ENCODE data around the gene PHLDA3. TPM values are rescaled to one million over a fixed set of nuclear protein-coding genes. Genes with fewer than 3 reads are reported as not detected.

PHLDA3 gene
- total RNA-seq, 1 donor from 2014 or later: 87.5 TPM

- no peak overlapping the region for H3K27ac Mint-ChIP-seq
- no peaks in the 10 kb centered on the region for H3K27me3 Mint-ChIP-seq (ENCODE audit: low read depth)
- no peaks in the 10 kb centered on the region for H3K9me3 Mint-ChIP-seq
- no peaks in the 10 kb centered on the region for H3K4me1 Mint-ChIP-seq
- no peak for TF ChIP-seq CTCF (IDR thresholded peaks at IDR 0.05; ENCODE audit: unreplicated experiment)
- DNase-seq (ENCODE audit: low spot score in 2 of 2, unreplicated experiment in 2 of 2): no peak
- H3K4me3 Mint-ChIP-seq: no peak overlapping the region
- no peaks in the 10 kb centered on the region for H3K36me3 Mint-ChIP-seq
Observed at GRCh38 chr1:201429736-201430501, 39.1 kb downstream of the PHLDA3 start.

- no peak for DNase-seq (ENCODE audit: low spot score in 2 of 2, unreplicated experiment in 2 of 2)
- Mint-ChIP-seq H3K9me3 (no peaks in the 10 kb centered on the region), H3K27me3 (ENCODE audit: low read depth) (no peaks in the 10 kb centered on the region), H3K36me3 (no peaks in the 10 kb centered on the region), H3K4me1 (no peaks in the 10 kb centered on the region), H3K4me3 (no peak overlapping the region), H3K27ac (no peak overlapping the region)
- TF ChIP-seq CTCF (IDR thresholded peaks at IDR 0.05; ENCODE audit: unreplicated experiment): no peak
Observed at GRCh38 chr1:201427963-201428362, 41.0 kb downstream of the PHLDA3 start.

- H3K36me3 Mint-ChIP-seq: no peaks in the 10 kb centered on the region
- H3K4me1 Mint-ChIP-seq: peaks cover 4% of the 10 kb centered on the region
- DNase-seq (ENCODE audit: low spot score in 2 of 2, unreplicated experiment in 2 of 2): no peak
- TF ChIP-seq CTCF (IDR thresholded peaks at IDR 0.05; ENCODE audit: unreplicated experiment): no peak
- H3K4me3 Mint-ChIP-seq: no peak overlapping the region
- no peak overlapping the region for H3K27ac Mint-ChIP-seq
- H3K27me3 Mint-ChIP-seq (ENCODE audit: low read depth): no peaks in the 10 kb centered on the region
- H3K9me3 Mint-ChIP-seq: no peaks in the 10 kb centered on the region
Observed at GRCh38 chr1:201426479-201427310, 42.3 kb downstream of the PHLDA3 start.

- Mint-ChIP-seq H3K4me3 (no peak overlapping the region), H3K36me3 (no peaks in the 10 kb centered on the region), H3K27ac (no peak overlapping the region), H3K9me3 (no peaks in the 10 kb centered on the region), H3K27me3 (ENCODE audit: low read depth) (no peaks in the 10 kb centered on the region), H3K4me1 (peaks cover 28% of the 10 kb centered on the region)
- TF ChIP-seq CTCF (IDR thresholded peaks at IDR 0.05; ENCODE audit: unreplicated experiment): no peak
- DNase-seq (ENCODE audit: low spot score in 2 of 2, unreplicated experiment in 2 of 2): no peak
Observed at GRCh38 chr1:201424146-201424545, 44.8 kb downstream of the PHLDA3 start.

GRCh38 chr1:201423655-201424054 is 45.3 kb downstream of the PHLDA3 start:
- Mint-ChIP-seq H3K4me1 (peaks cover 31% of the 10 kb centered on the region), H3K27me3 (ENCODE audit: low read depth) (no peaks in the 10 kb centered on the region), H3K36me3 (no peaks in the 10 kb centered on the region), H3K27ac (no peak overlapping the region), H3K4me3 (no peak overlapping the region), H3K9me3 (no peaks in the 10 kb centered on the region)
- DNase-seq (ENCODE audit: low spot score in 2 of 2, unreplicated experiment in 2 of 2): no peak
- no peak for TF ChIP-seq CTCF (IDR thresholded peaks at IDR 0.05; ENCODE audit: unreplicated experiment)
